GM23338 (cell line): ENCODE measurements around the gene PIM3. TPM values are rescaled to one million over a fixed set of nuclear protein-coding genes. Genes with fewer than 3 reads are reported as not detected.

Experiments used
- ATAC-seq: fragments of 200-7000 bp; cut with Tn5 transposase; 3 replicates; pipeline ENCODE4 v1.9.1; 2020
- DNase-seq: peaks from one replicate; pipeline ENCODE4 v3.0.0-alpha.2; 2015; ENCODE audit warnings: low spot score
- H2AFZ ChIP-seq: fragments of 200-600 bp; sonication (generic); 2 replicates; pipeline ENCODE4 v1.8.0; 2016; ENCODE audit warnings: antibody characterized with exemption, mild to moderate bottlenecking, moderate library complexity
- H3F3A ChIP-seq: fragments of 200-600 bp; sonication (generic); replicated peaks from 2 replicates; pipeline ENCODE4 v1.8.0; 2017; ENCODE audit warnings: antibody characterized with exemption, mixed run types, low read depth
- H3K27ac ChIP-seq: fragments of 200-600 bp; sonication (generic); 2 replicates; pipeline ENCODE4 v1.6.1; 2016; ENCODE audit warnings: low read depth
- H3K27me3 ChIP-seq: fragments of 200-600 bp; sonication (generic); 2 replicates; pipeline ENCODE4 v1.8.0; 2016; ENCODE audit warnings: mild to moderate bottlenecking, mixed run types, moderate library complexity; ENCODE audit not compliant: insufficient read depth
- H3K36me3 ChIP-seq: fragments of 200-600 bp; sonication (generic); 2 replicates; pipeline ENCODE4 v1.8.0; 2016; ENCODE audit warnings: mild to moderate bottlenecking; ENCODE audit not compliant: insufficient read depth
- H3K4me1 ChIP-seq: fragments of 200-600 bp; sonication (generic); 2 replicates; pipeline ENCODE4 v1.8.0; 2016; ENCODE audit warnings: mild to moderate bottlenecking, moderate library complexity; ENCODE audit not compliant: insufficient read depth
- H3K4me2 ChIP-seq: fragments of 200-600 bp; sonication (generic); 2 replicates; pipeline ENCODE4 v1.7.1; 2017; ENCODE audit warnings: mixed run types
- H3K4me3 ChIP-seq: fragments of 200-600 bp; sonication (generic); 2 replicates; pipeline ENCODE4 v1.6.1; 2016; ENCODE audit warnings: mixed run types
- H3K79me2 ChIP-seq: fragments of 200-600 bp; sonication (generic); replicated peaks from 2 replicates; pipeline ENCODE4 v1.8.0; 2017; ENCODE audit warnings: mild to moderate bottlenecking; ENCODE audit not compliant: insufficient read depth
- H3K9me2 ChIP-seq: fragments of 200-600 bp; sonication (generic); 2 replicates; pipeline ENCODE4 v1.8.0; 2017; ENCODE audit not compliant: insufficient read depth
- H4K20me1 ChIP-seq: fragments of 200-600 bp; sonication (generic); replicated peaks from 2 replicates; pipeline ENCODE4 v1.8.0; 2017; ENCODE audit warnings: mild to moderate bottlenecking; ENCODE audit not compliant: insufficient read depth
- H3K27ac Mint-ChIP-seq: 2 replicates; pipeline ENCODE4 v1.8.0; 2020; ENCODE audit warnings: inconsistent platforms, mild to moderate bottlenecking, moderate library complexity, mixed read lengths
- H3K27me3 Mint-ChIP-seq: 3 replicates; pipeline ENCODE4 v1.8.0; 2022; ENCODE audit warnings: low read depth, mild to moderate bottlenecking, moderate library complexity, mixed read lengths, inconsistent platforms; ENCODE audit not compliant: insufficient read depth, poor library complexity
- H3K36me3 Mint-ChIP-seq: 3 replicates; pipeline ENCODE4 v1.8.0; 2021; ENCODE audit warnings: low read depth, mild to moderate bottlenecking, inconsistent platforms, moderate library complexity, mixed read lengths
- H3K4me1 Mint-ChIP-seq: 3 replicates; pipeline ENCODE4 v1.8.0; 2020; ENCODE audit warnings: mild to moderate bottlenecking, inconsistent platforms, mixed read lengths
- H3K4me3 Mint-ChIP-seq: 3 replicates; pipeline ENCODE4 v1.8.0; 2021; ENCODE audit warnings: moderate library complexity, mild to moderate bottlenecking, inconsistent platforms, mixed read lengths
- H3K9me3 Mint-ChIP-seq: 3 replicates; pipeline ENCODE4 v1.8.0; 2020; ENCODE audit warnings: moderate library complexity, mild to moderate bottlenecking, inconsistent platforms, mixed read lengths
- CREB1 ChIP-seq: fragments of 250-450 bp; sonication (Bioruptor Pico); IDR thresholded peaks from 2 replicates; pipeline ENCODE4 v1.5.0; 2020; ENCODE audit warnings: low read depth, mild to moderate bottlenecking, moderate library complexity
- CTCF ChIP-seq, 2 experiments: fragments of 200-600 bp in 1 of 2; sonication (generic) in 1 of 2; conservative IDR thresholded peaks; 2 replicates each; pipeline versions ENCODE4 v1.5.1 to v1.6.1; 2016 to 2017; ENCODE audit warnings: antibody characterized with exemption in 2 of 2, low read depth in 2 of 2, mild to moderate bottlenecking in 2 of 2, moderate library complexity in 1 of 2
- EZH2phosphoT487 ChIP-seq: fragments of 200-600 bp; sonication (generic); IDR thresholded peaks from one replicate; pipeline ENCODE4 v1.8.1; 2018; ENCODE audit warnings: antibody characterized with exemption; ENCODE audit not compliant: unreplicated experiment
- NANOG ChIP-seq: IDR thresholded peaks from 2 replicates; pipeline ENCODE4 v1.6.1; 2016; ENCODE audit warnings: antibody characterized with exemption, borderline replicate concordance
- POLR2AphosphoS5 ChIP-seq: IDR thresholded peaks from 2 replicates; pipeline ENCODE4 v1.6.1; 2016; ENCODE audit warnings: antibody characterized with exemption, low read depth
- REST ChIP-seq: IDR thresholded peaks from one replicate; pipeline ENCODE4 v1.6.1; 2018; ENCODE audit warnings: antibody characterized with exemption; ENCODE audit not compliant: unreplicated experiment
- ZNF114 ChIP-seq: fragments of 250-450 bp; sonication (Bioruptor Pico); IDR thresholded peaks from 2 replicates; pipeline ENCODE4 v1.5.0; 2020; ENCODE audit warnings: mild to moderate bottlenecking, moderate library complexity
- ZNF331 ChIP-seq: fragments of 250-450 bp; sonication (Bioruptor Pico); IDR thresholded peaks from 2 replicates; pipeline ENCODE4 v1.5.0; 2020; ENCODE audit warnings: low read depth, mild to moderate bottlenecking, moderate library complexity
- polyA plus RNA-seq: library from polyadenylated mRNA; unstranded; fragments of >200 nt; fragmentation: Nextera tagmentation; extraction: Ambion mirVana; gene quantifications from 2 replicates; pipeline ENCODE4 v1.2.1, GENCODE V29; 2016
- total RNA-seq: library from RNA; depleted of rRNA; stranded (reverse); fragments of >200 nt; shearing (Covaris generic); gene quantifications from 2 replicates; pipeline ENCODE4 v1.2.3, GENCODE V29; 2014

The PIM3 gene
- total and polyA plus RNA-seq, 2 experiments from 2014 or later, result 17.7 to 37.3 TPM

- no peaks in the 10 kb centered on the region for H3K9me2 ChIP-seq
- no peak overlapping the region for H3K27ac ChIP-seq
- peaks cover 3% of the 10 kb centered on the region; the same call in 1 of the 3 replicates for H3K36me3 Mint-ChIP-seq
- H3K4me1 Mint-ChIP-seq, result peaks cover 5% of the 10 kb centered on the region; the same call in 2 of the 3 replicates
- H3K27me3 ChIP-seq, result no peaks in the 10 kb centered on the region
- DNase-seq, result peak; percentile 79
- peaks cover 6% of the 10 kb centered on the region for H3K27me3 Mint-ChIP-seq
- H3K4me2 ChIP-seq, result peak overlapping the region; percentile 83
- H3F3A ChIP-seq, result no peaks in the 10 kb centered on the region
- peaks cover 8% of the 10 kb centered on the region; the same call in 2 of the 3 replicates for H3K9me3 Mint-ChIP-seq
- no peaks in the 10 kb centered on the region for H3K79me2 ChIP-seq
- no peak overlapping the region for H3K27ac Mint-ChIP-seq
- peak; percentile 47; the same call in 1 of the 2 replicates for TF ChIP-seq POLR2AphosphoS5
- TF ChIP-seq EZH2phosphoT487, result no peak
- 0 out of 2 replicates have a peak overlapping the region, but pooled peaks have one; percentile 72 for H2AFZ ChIP-seq
- no peaks in the 10 kb centered on the region for H4K20me1 ChIP-seq
- H3K4me1 ChIP-seq, result peaks cover 10% of the 10 kb centered on the region; the same call in 1 of the 2 replicates
- H3K4me3 Mint-ChIP-seq, result peak overlapping the region; percentile 62
- ATAC-seq, result peak; percentile 74
- no peaks in the 10 kb centered on the region for H3K36me3 ChIP-seq
- peak overlapping the region; percentile 63 for H3K4me3 ChIP-seq
Observed at GRCh38 chr22:49936018-49936972, 24.3 kb upstream of the PIM3 start.

- peaks cover 8% of the 10 kb centered on the region; the same call in 2 of the 3 replicates for H3K9me3 Mint-ChIP-seq
- no peak for DNase-seq
- H3K4me3 Mint-ChIP-seq, result peak overlapping the region; percentile 62
- Histone ChIP-seq H3K79me2 (no peaks in the 10 kb centered on the region), H3K4me2 (peak overlapping the region; percentile 83), H2AFZ (no peak overlapping the region), H3K27me3 (no peaks in the 10 kb centered on the region), H3K27ac (no peak overlapping the region), H3K9me2 (no peaks in the 10 kb centered on the region), H3K36me3 (no peaks in the 10 kb centered on the region), H3K4me1 (peaks cover 10% of the 10 kb centered on the region; the same call in 1 of the 2 replicates), H3K4me3 (peak overlapping the region; percentile 63; the same call in 1 of the 2 replicates), H4K20me1 (no peaks in the 10 kb centered on the region), H3F3A (no peaks in the 10 kb centered on the region)
- no peak overlapping the region for H3K27ac Mint-ChIP-seq
- H3K27me3 Mint-ChIP-seq, result peaks cover 5% of the 10 kb centered on the region
- peaks cover 5% of the 10 kb centered on the region; the same call in 2 of the 3 replicates for H3K4me1 Mint-ChIP-seq
- H3K36me3 Mint-ChIP-seq, result peaks cover 3% of the 10 kb centered on the region; the same call in 1 of the 3 replicates
- ATAC-seq, result no peak
- no peak for TF ChIP-seq REST
- no peak for TF ChIP-seq CTCF (conservative IDR thresholded peaks at IDR 0.05; ENCODE audit: low read depth in 2 of 2)
- no peak for TF ChIP-seq ZNF331 (CRISPR knock-in tag)
- no peak for TF ChIP-seq ZNF114 (CRISPR knock-in tag)
- TF ChIP-seq CREB1 (CRISPR knock-in tag), result no peak
- TF ChIP-seq EZH2phosphoT487, result no peak
- TF ChIP-seq NANOG, result no peak
Observed at GRCh38 chr22:49936973-49937757, 23.4 kb upstream of the PIM3 start.
